Cardiac muscle cell (in vitro differentiated cells and primary cell): ENCODE data around the gene STRA6. TPM values are rescaled to one million over a fixed set of nuclear protein-coding genes. Genes with fewer than 3 reads are reported as not detected.

Experiments used
- DNase-seq, 2 donors: peaks; one replicate each; pipeline versions ENCODE4 v3.0.0 to v3.0.0-alpha.2; 2010 to 2017; ENCODE audit warnings: low read depth in 1 of 2, low spot score in 1 of 2
- H3K27ac ChIP-seq: fragments of 200-600 bp; sonication (generic); 2 replicates; pipeline ENCODE4 v1.5.1; 2016
- H3K27me3 ChIP-seq: fragments of 200-600 bp; sonication (generic); 2 replicates; pipeline ENCODE4 v1.6.0; 2016; ENCODE audit warnings: control low read depth
- H3K36me3 ChIP-seq: fragments of 200-600 bp; sonication (generic); 2 replicates; pipeline ENCODE4 v1.5.1; 2016; ENCODE audit warnings: control low read depth
- H3K4me1 ChIP-seq: fragments of 200-600 bp; sonication (generic); 2 replicates; pipeline ENCODE4 v1.8.1; 2017; ENCODE audit warnings: low read depth, mild to moderate bottlenecking, mixed run types
- H3K4me3 ChIP-seq: fragments of 200-600 bp; sonication (generic); 2 replicates; pipeline ENCODE4 v1.5.1; 2016; ENCODE audit warnings: mild to moderate bottlenecking
- H3K9me3 ChIP-seq: fragments of 200-600 bp; sonication (generic); 2 replicates; pipeline ENCODE4 v1.5.1; 2017; ENCODE audit warnings: low read depth, mild to moderate bottlenecking, control low read depth
- polyA plus RNA-seq: library from polyadenylated mRNA; unstranded; fragments of >200 nt; fragmentation: Nextera tagmentation; extraction: Ambion mirVana; gene quantifications from 2 replicates; pipeline ENCODE4 v1.2.1, GENCODE V29; 2016
- total RNA-seq: library from RNA; depleted of rRNA; stranded (reverse); fragments of >200 nt; gene quantifications from 2 replicates; pipeline ENCODE4 v1.2.3, GENCODE V29; 2016
- TF ChIP-seq, protein P1 (sequence below): IDR thresholded peaks from 2 replicates; pipeline ENCODE4 v1.5.1; 2012; ENCODE audit warnings: low read depth, mild to moderate bottlenecking, low read length

Gene STRA6
- total and polyA plus RNA-seq, 2 experiments from 2014 or later = 38.6 to 49.6 TPM

DNA sequence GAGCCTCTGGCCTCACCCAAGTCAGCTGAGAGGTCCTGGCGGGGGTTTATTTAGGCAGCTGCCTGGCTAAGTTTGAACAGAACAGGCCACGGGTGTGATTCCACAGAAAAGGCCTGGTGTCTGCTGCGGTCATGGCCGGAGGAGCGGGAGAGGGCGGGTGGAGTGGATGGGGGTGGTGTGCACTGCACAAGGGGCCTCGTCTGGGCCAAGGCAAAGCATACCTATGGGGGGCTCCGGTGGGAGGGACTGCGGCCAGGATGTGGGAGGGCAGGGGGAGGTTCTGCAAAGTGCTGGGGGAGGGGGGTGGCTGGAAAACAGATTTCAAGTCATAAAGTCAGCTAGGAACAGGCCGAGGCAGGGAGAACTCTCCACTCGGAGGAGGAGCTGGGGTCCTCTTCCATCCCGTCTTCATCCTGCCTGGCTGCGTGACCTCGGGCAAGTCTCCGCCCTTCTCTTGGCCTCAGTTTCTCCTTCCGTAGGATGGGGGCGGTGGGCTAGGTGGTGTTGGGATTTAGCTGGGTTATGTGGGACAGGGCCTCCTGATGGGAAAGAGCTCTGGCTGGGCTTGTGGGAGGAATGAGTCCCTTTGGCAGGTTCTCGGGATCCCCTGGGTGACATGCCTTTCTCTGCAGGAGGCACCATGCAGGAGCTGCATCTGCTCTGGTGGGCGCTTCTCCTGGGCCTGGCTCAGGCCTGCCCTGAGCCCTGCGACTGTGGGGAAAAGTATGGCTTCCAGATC, 28.2 kb downstream of the STRA6 start:
- Histone ChIP-seq H3K4me1 (peaks cover 16% of the 10 kb centered on the region), H3K27ac (no peak overlapping the region), H3K4me3 (no peak overlapping the region), H3K27me3 (no peaks in the 10 kb centered on the region), H3K9me3 (no peaks in the 10 kb centered on the region), H3K36me3 (no peaks in the 10 kb centered on the region)
- DNase-seq = peak in 1 of 2 donors; percentile 57
- TF ChIP-seq, protein P1, sequence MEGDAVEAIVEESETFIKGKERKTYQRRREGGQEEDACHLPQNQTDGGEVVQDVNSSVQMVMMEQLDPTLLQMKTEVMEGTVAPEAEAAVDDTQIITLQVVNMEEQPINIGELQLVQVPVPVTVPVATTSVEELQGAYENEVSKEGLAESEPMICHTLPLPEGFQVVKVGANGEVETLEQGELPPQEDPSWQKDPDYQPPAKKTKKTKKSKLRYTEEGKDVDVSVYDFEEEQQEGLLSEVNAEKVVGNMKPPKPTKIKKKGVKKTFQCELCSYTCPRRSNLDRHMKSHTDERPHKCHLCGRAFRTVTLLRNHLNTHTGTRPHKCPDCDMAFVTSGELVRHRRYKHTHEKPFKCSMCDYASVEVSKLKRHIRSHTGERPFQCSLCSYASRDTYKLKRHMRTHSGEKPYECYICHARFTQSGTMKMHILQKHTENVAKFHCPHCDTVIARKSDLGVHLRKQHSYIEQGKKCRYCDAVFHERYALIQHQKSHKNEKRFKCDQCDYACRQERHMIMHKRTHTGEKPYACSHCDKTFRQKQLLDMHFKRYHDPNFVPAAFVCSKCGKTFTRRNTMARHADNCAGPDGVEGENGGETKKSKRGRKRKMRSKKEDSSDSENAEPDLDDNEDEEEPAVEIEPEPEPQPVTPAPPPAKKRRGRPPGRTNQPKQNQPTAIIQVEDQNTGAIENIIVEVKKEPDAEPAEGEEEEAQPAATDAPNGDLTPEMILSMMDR = no peak

DNA sequence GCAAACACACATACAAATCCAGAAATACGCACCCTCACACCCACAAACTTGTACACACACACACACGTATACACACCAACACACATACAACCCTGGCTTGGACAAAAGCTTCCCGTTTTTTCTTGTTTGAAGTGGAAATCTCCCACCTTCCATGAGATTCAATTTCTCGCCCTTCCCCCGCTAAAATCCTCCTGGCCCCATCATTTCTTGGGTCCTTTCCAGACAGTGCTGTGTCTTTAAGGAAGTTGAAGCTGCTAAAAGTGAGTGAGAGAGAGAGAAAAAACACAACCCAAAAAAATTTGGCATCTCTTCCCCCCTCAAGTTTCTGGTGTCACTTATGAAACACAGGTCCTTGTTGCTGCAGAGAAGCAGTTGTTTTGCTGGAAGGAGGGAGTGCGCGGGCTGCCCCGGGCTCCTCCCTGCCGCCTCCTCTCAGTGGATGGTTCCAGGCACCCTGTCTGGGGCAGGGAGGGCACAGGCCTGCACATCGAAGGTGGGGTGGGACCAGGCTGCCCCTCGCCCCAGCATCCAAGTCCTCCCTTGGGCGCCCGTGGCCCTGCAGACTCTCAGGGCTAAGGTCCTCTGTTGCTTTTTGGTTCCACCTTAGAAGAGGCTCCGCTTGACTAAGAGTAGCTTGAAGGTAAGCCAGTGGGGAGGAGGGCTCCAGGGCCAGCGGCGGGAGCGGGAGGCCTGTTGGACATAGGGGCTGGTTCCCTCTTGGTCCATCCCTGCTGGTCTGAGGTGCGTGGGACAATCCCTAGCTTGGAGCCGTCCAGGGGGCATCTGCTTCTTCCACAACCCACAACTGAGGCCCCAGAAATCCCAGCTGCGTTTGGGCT, 29.0 kb downstream of the STRA6 start, which contains the start of gene ISLR:
ISLR (plus strand) TSS at position 331 of the 839 bp plus-strand sequence. CDS start 1,149 bp downstream, outside the sequence.
- Histone ChIP-seq H3K27ac (no peak within 1 kb of the TSS), H3K36me3 (no peaks in the 10 kb centered on the region), H3K27me3 (no peaks in the 10 kb centered on the region), H3K9me3 (no peaks in the 10 kb centered on the region), H3K4me3 (no peak within 1 kb of the TSS), H3K4me1 (peaks cover 18% of the 10 kb centered on the region)
- TF ChIP-seq, protein P1 = no peak
- peak in 1 of 2 donors; percentile 91 for DNase-seq

DNA sequence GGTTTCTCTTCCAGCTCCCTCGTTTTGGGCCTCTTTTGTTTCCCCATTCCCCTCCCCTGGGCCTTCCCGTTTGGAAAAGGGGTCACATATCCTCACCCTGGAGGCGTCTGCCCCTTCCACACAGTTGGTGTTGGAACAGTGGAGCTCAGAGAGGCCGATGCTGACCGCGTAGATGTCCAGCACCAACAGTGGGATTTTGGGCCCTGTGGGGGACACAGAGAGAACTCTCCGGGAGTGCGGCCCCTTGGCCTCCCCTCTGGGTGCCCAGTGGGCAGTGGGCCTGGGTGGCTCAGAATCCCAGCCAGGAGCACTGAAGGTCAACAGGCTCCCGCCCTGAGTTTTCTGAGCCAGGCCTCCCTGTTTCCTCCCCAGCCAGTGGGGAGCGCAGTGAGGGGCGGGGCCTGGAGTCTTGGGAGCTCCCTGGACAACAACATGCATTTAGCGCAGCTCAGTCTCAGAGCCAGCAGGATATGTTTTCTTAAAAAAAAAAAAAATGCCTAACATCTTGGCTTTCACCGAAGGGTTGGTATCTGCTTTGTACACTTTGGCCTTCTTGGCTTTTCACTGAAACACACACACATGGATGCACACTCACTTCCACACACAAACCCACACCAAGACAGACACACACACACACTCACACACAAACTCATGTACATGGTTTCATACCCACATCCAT, 29.7 kb downstream of the STRA6 start:
- no peaks in the 10 kb centered on the region for H3K27me3 ChIP-seq
- no peaks in the 10 kb centered on the region for H3K36me3 ChIP-seq
- no peaks in the 10 kb centered on the region for H3K9me3 ChIP-seq
- peaks cover 25% of the 10 kb centered on the region for H3K4me1 ChIP-seq
- TF ChIP-seq, protein P1 = no peak
- H3K4me3 ChIP-seq = no peak overlapping the region
- DNase-seq = peak; percentile 23 to 90
- H3K27ac ChIP-seq = no peak overlapping the region

DNA sequence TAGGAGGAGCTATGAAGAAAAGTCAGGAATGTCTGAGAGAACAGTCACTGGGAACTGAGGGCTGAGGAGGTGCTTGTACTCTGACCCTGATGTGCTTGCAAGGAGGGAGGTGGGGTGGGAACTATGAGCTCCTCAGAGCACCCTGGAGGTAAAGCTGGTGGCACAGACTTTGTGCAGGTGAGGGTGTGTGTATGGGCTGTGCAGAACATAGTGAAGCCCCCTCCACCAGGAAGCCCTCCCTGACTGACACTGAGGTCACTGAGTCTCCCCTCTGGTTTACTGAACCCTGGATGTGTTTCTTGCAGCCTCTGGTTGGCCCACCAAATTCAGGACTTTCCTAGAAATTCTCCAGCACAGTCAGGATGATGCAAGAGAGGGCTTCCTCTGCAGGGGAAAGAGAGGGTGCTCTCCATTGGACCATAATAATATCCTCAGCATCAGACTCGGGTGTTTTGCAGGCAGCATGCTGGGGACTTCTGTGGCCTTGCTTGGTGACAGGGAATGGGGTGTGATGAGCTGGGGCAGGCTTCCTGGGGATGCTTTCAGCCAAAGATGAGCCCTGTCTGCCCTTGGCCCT, 30.5 kb downstream of the STRA6 start:
- TF ChIP-seq, protein P1 = no peak
- no peak overlapping the region for H3K27ac ChIP-seq
- H3K9me3 ChIP-seq = no peaks in the 10 kb centered on the region
- peaks cover 26% of the 10 kb centered on the region for H3K4me1 ChIP-seq
- peak in 1 of 2 donors; percentile 25 for DNase-seq
- no peaks in the 10 kb centered on the region for H3K36me3 ChIP-seq
- H3K27me3 ChIP-seq = no peaks in the 10 kb centered on the region
- H3K4me3 ChIP-seq = no peak overlapping the region
